RWPE2 (cell line): ENCODE results near the gene ADAMTSL2.
A peak's percentile ranks its signal among the peaks of the same experiment; 100 is the strongest.

Experiments used
- ATAC-seq: fragments of 200-7000 bp; cut with Tn5 transposase; 3 replicates; pipeline ENCODE4 v1.9.1; 2021; ENCODE audit warnings: low read depth
- DNase-seq: peaks from one replicate; pipeline ENCODE4 v3.0.0-alpha.2; 2020; ENCODE audit warnings: low spot score
- H3K27ac ChIP-seq: fragments of 450-650 bp; 2 replicates; pipeline ENCODE4 v1.5.1; 2017; ENCODE audit warnings: mild to moderate bottlenecking; ENCODE audit not compliant: poor library complexity, severe bottlenecking
- H3K27me3 ChIP-seq: fragments of 250-450 bp; sonication (Bioruptor Pico); 2 replicates; pipeline ENCODE4 v1.5.1; 2021; ENCODE audit warnings: mild to moderate bottlenecking, moderate library complexity; ENCODE audit not compliant: insufficient read depth, poor library complexity, severe bottlenecking
- H3K36me3 ChIP-seq: fragments of 250-450 bp; sonication (Bioruptor Pico); 2 replicates; pipeline ENCODE4 v1.5.1; 2020; ENCODE audit warnings: low read depth, mild to moderate bottlenecking, moderate library complexity
- H3K4me1 ChIP-seq: fragments of 250-450 bp; sonication (Bioruptor Pico); 2 replicates; pipeline ENCODE4 v1.5.1; 2021; ENCODE audit warnings: mild to moderate bottlenecking, moderate library complexity; ENCODE audit not compliant: insufficient read depth, poor library complexity, severe bottlenecking
- H3K4me3 ChIP-seq: fragments of 250-450 bp; sonication (Bioruptor Pico); 2 replicates; pipeline ENCODE4 v1.5.1; 2021; ENCODE audit warnings: mild to moderate bottlenecking, moderate library complexity; ENCODE audit not compliant: severe bottlenecking
- H3K9me3 ChIP-seq: fragments of 250-450 bp; sonication (Bioruptor Pico); 2 replicates; pipeline ENCODE4 v1.5.1; 2021; ENCODE audit warnings: mild to moderate bottlenecking, moderate library complexity; ENCODE audit not compliant: severe bottlenecking
- CTCF ChIP-seq: fragments of 450-650 bp; IDR thresholded peaks from one replicate; pipeline ENCODE4 v1.5.1; 2017; ENCODE audit warnings: mild to moderate bottlenecking, moderate library complexity; ENCODE audit not compliant: poor library complexity, severe bottlenecking

The ADAMTSL2 gene

GRCh38 chr9:133507246-133507965 lies 27.1 kb upstream of the ADAMTSL2 start:
- no peak for ATAC-seq
- Histone ChIP-seq H3K27ac (no peak overlapping the region), H3K9me3 (peaks cover under 1% of the 10 kb centered on the region), H3K27me3 (no peaks in the 10 kb centered on the region), H3K4me3 (no peak overlapping the region), H3K4me1 (peaks cover 4% of the 10 kb centered on the region), H3K36me3 (no peaks in the 10 kb centered on the region)
- no peak for TF ChIP-seq CTCF
- no peak for DNase-seq

- ATAC-seq (no peak), DNase-seq (no peak)
- no peak overlapping the region for H3K27ac ChIP-seq
- H3K4me1 ChIP-seq: peaks cover 4% of the 10 kb centered on the region
- no peak for TF ChIP-seq CTCF
- H3K36me3 ChIP-seq: no peaks in the 10 kb centered on the region
- H3K27me3 ChIP-seq: no peaks in the 10 kb centered on the region
- no peaks in the 10 kb centered on the region for H3K9me3 ChIP-seq
- no peak overlapping the region for H3K4me3 ChIP-seq
Measured at GRCh38 chr9:133508046-133508445, 26.5 kb upstream of the ADAMTSL2 start.

GRCh38 chr9:133509179-133510083 lies 25.1 kb upstream of the ADAMTSL2 start:
- Histone ChIP-seq H3K9me3 (no peaks in the 10 kb centered on the region), H3K36me3 (no peaks in the 10 kb centered on the region)
- no peak for TF ChIP-seq CTCF

GRCh38 chr9:133510926-133511505 lies 23.5 kb upstream of the ADAMTSL2 start:
- TF ChIP-seq CTCF: no peak
- H3K27ac ChIP-seq: no peak overlapping the region
- no peaks in the 10 kb centered on the region for H3K27me3 ChIP-seq
- H3K4me1 ChIP-seq: peaks cover 4% of the 10 kb centered on the region
- DNase-seq (no peak), ATAC-seq (no peak)
- H3K36me3 ChIP-seq: no peaks in the 10 kb centered on the region
- H3K4me3 ChIP-seq: no peak overlapping the region
- H3K9me3 ChIP-seq: no peaks in the 10 kb centered on the region

More at GRCh38 chr9:133509179-133510083, 25.1 kb upstream of the ADAMTSL2 start:
- ATAC-seq (peak; percentile 69), DNase-seq (no peak)
- H3K4me3 ChIP-seq: no peak overlapping the region
- H3K4me1 ChIP-seq: peaks cover 4% of the 10 kb centered on the region
- H3K27me3 ChIP-seq: no peaks in the 10 kb centered on the region
- no peak overlapping the region for H3K27ac ChIP-seq
